ENCODE results near the gene MAS1L.

MAS1L gene

DNA sequence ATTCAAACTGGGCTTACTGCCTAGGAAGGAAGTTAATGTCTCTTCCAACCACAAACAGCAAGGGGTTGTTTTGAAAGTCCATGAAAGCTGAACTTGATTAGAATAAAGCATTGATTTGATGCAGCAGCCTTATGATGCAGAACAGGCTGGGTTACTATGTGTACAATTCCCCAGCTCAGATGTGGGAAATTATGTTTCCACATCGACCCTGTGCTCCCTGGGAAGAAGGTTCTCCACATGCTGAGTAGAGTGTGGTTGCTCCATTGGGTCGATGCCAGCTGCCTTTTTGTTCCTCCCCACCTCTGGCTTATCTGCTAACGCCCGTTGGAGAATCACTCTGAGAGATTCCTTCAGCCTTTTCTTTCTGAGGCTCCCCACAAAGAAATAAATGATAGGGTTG, 1.2 kb downstream of the MAS1L start:
- H3K27ac ChIP-seq (ENCODE audit: low read depth, low read length, poor library complexity, severe bottlenecking): no peak overlapping the region
- H3K36me3 ChIP-seq (ENCODE audit: insufficient read depth, low read length): no peaks in the 10 kb centered on the region
- H3K9ac ChIP-seq (ENCODE audit: low read length): no peak overlapping the region
- no peaks in the 10 kb centered on the region for H3F3A ChIP-seq (ENCODE audit: insufficient read depth, low read length)
- H2AFZ ChIP-seq (ENCODE audit: low read length): no peak overlapping the region
- no peak overlapping the region for H3K4me3 ChIP-seq (ENCODE audit: low read depth, low read length, poor library complexity, severe bottlenecking)
- H3K9me3 ChIP-seq (ENCODE audit: low read length): no peaks in the 10 kb centered on the region
- no peaks in the 10 kb centered on the region for H4K20me1 ChIP-seq (ENCODE audit: insufficient read depth, low read length)
- H3K27me3 ChIP-seq (ENCODE audit: insufficient read depth, low read length): no peaks in the 10 kb centered on the region
- H3K4me2 ChIP-seq (ENCODE audit: low read length): no peak overlapping the region
- H3K4me1 ChIP-seq (ENCODE audit: insufficient read depth, low read length, severe bottlenecking): no peaks in the 10 kb centered on the region
- no peaks in the 10 kb centered on the region for H3K79me2 ChIP-seq (ENCODE audit: insufficient read depth, low read length)
- TF ChIP-seq CTCF (IDR thresholded peaks at IDR 0.05; ENCODE audit: low read length) (no peak), EZH2 (IDR thresholded peaks at IDR 0.05; ENCODE audit: borderline replicate concordance, low read length) (no peak)
- H3K9me2 ChIP-seq (ENCODE audit: low read depth, low read length): no peaks in the 10 kb centered on the region

- H4K20me1 ChIP-seq (ENCODE audit: insufficient read depth, low read length): no peaks in the 10 kb centered on the region
- no peaks in the 10 kb centered on the region for H3K4me1 ChIP-seq (ENCODE audit: insufficient read depth, low read length, severe bottlenecking)
- H3K36me3 ChIP-seq (ENCODE audit: insufficient read depth, low read length): no peaks in the 10 kb centered on the region
- H3K4me3 ChIP-seq (ENCODE audit: low read depth, low read length, poor library complexity, severe bottlenecking): no peak overlapping the region
- no peaks in the 10 kb centered on the region for H3K9me2 ChIP-seq (ENCODE audit: low read depth, low read length)
- H3F3A ChIP-seq (ENCODE audit: insufficient read depth, low read length): no peaks in the 10 kb centered on the region
- TF ChIP-seq CTCF (IDR thresholded peaks at IDR 0.05; ENCODE audit: low read length): no peak
- no peak for TF ChIP-seq EZH2 (IDR thresholded peaks at IDR 0.05; ENCODE audit: borderline replicate concordance, low read length)
- H3K4me2 ChIP-seq (ENCODE audit: low read length): no peak overlapping the region
- H3K27ac ChIP-seq (ENCODE audit: low read depth, low read length, poor library complexity, severe bottlenecking): no peak overlapping the region
- no peaks in the 10 kb centered on the region for H3K27me3 ChIP-seq (ENCODE audit: insufficient read depth, low read length)
- no peak overlapping the region for H3K9ac ChIP-seq (ENCODE audit: low read length)
- no peak overlapping the region for H2AFZ ChIP-seq (ENCODE audit: low read length)
- no peaks in the 10 kb centered on the region for H3K9me3 ChIP-seq (ENCODE audit: low read length)
- H3K79me2 ChIP-seq (ENCODE audit: insufficient read depth, low read length): no peaks in the 10 kb centered on the region
These were observed 4.0 kb downstream of the MAS1L start for GRCh38 chr6:29483735-29484134.

DNA sequence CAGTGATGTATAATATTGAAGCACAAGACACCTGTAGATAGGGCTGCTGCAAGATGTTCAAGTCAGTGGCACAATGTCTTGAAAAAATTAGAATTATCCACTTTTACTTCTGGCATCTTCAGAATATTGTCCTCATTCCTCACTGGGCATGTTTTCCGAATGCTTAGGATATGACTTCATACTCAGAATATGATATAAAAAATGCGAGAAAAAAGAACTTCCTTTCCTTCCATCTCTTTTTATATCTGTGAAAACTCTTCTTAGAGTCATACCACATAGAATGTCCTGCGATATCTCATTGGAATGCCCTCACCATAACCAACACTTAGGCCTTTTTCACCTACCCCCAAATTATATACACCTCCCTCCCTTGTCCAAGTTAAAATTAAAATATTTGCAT, 4.6 kb downstream of the MAS1L start:
- Histone ChIP-seq H3K4me2 (ENCODE audit: low read length) (no peak overlapping the region), H3K36me3 (ENCODE audit: insufficient read depth, low read length) (no peaks in the 10 kb centered on the region), H3K27me3 (ENCODE audit: insufficient read depth, low read length) (no peaks in the 10 kb centered on the region), H3K79me2 (ENCODE audit: insufficient read depth, low read length) (no peaks in the 10 kb centered on the region), H3K4me1 (ENCODE audit: insufficient read depth, low read length, severe bottlenecking) (no peaks in the 10 kb centered on the region), H3K27ac (ENCODE audit: low read depth, low read length, poor library complexity, severe bottlenecking) (no peak overlapping the region), H3F3A (ENCODE audit: insufficient read depth, low read length) (no peaks in the 10 kb centered on the region), H2AFZ (ENCODE audit: low read length) (no peak overlapping the region), H3K9ac (ENCODE audit: low read length) (no peak overlapping the region), H3K4me3 (ENCODE audit: low read depth, low read length, poor library complexity, severe bottlenecking) (no peak overlapping the region), H4K20me1 (ENCODE audit: insufficient read depth, low read length) (no peaks in the 10 kb centered on the region), H3K9me2 (ENCODE audit: low read depth, low read length) (no peaks in the 10 kb centered on the region), H3K9me3 (ENCODE audit: low read length) (no peaks in the 10 kb centered on the region)
- TF ChIP-seq EZH2 (IDR thresholded peaks at IDR 0.05; ENCODE audit: borderline replicate concordance, low read length) (no peak), CTCF (IDR thresholded peaks at IDR 0.05; ENCODE audit: low read length) (no peak)

Measured in OCI-LY1 (cell line).